Smooth muscle cell (in vitro differentiated cells): Measurements from ENCODE around the gene DGKZ. TPM values are rescaled to one million over a fixed set of nuclear protein-coding genes. Genes with fewer than 3 reads are reported as not detected.
A peak's percentile ranks its signal among the peaks of the same experiment; 100 is the strongest.

ENCODE experiments used
- DNase-seq: peaks from one replicate; lab custom pipeline; 2025; ENCODE audit not compliant: unreplicated experiment; lab: John Stamatoyannopoulos, UW
- H2AFZ ChIP-seq: fragments of 200-600 bp; sonication (generic); 2 replicates; pipeline ENCODE4 v1.6.0; 2016; ENCODE audit warnings: antibody characterized with exemption, low read depth, mild to moderate bottlenecking
- H3F3A ChIP-seq: fragments of 200-600 bp; sonication (generic); 2 replicates; pipeline ENCODE4 v1.6.0; 2017; ENCODE audit warnings: antibody characterized with exemption, low read depth
- H3K27ac ChIP-seq: fragments of 200-600 bp; sonication (generic); 2 replicates; pipeline ENCODE4 v1.5.1; 2016; ENCODE audit warnings: low read depth, mild to moderate bottlenecking
- H3K27me3 ChIP-seq: fragments of 200-600 bp; sonication (generic); 2 replicates; pipeline ENCODE4 v1.6.1; 2016; ENCODE audit warnings: low read depth, mild to moderate bottlenecking
- H3K36me3 ChIP-seq: fragments of 200-600 bp; sonication (generic); 2 replicates; pipeline ENCODE4 v1.5.1; 2016; ENCODE audit warnings: low read depth
- H3K4me1 ChIP-seq: fragments of 200-600 bp; sonication (generic); 2 replicates; pipeline ENCODE4 v1.5.1; 2016; ENCODE audit warnings: low read depth
- H3K4me2 ChIP-seq: fragments of 200-600 bp; sonication (generic); 2 replicates; pipeline ENCODE4 v1.6.0; 2016; ENCODE audit warnings: mild to moderate bottlenecking
- H3K4me3 ChIP-seq: fragments of 200-600 bp; sonication (generic); 2 replicates; pipeline ENCODE4 v1.5.1; 2016; ENCODE audit warnings: mild to moderate bottlenecking
- H3K79me2 ChIP-seq: fragments of 200-600 bp; sonication (generic); 2 replicates; pipeline ENCODE4 v1.6.0; 2016; ENCODE audit warnings: low read depth, mild to moderate bottlenecking
- H3K9ac ChIP-seq: fragments of 200-600 bp; sonication (generic); 2 replicates; pipeline ENCODE4 v1.6.0; 2016; ENCODE audit warnings: low read depth
- H3K9me3 ChIP-seq: fragments of 200-600 bp; sonication (generic); replicated peaks from 2 replicates; pipeline ENCODE4 v1.5.1; 2016; ENCODE audit warnings: low read depth
- H4K20me1 ChIP-seq: fragments of 200-600 bp; sonication (generic); 2 replicates; pipeline ENCODE4 v1.6.0; 2016; ENCODE audit warnings: low read depth
- WGBS: methylation state at CpG from one replicate; pipeline ENCODE4 v1.1.7; 2016; ENCODE audit warnings: low lambda C conversion rate; 5-methylcytosine and 5-hydroxymethylcytosine counted together
- polyA plus RNA-seq: library from polyadenylated mRNA; unstranded; fragments of >200 nt; fragmentation: Nextera tagmentation; extraction: Ambion mirVana; gene quantifications from 2 replicates; pipeline ENCODE4 v1.2.1, GENCODE V29; 2016
- total RNA-seq: library from RNA; depleted of rRNA; stranded (reverse); fragments of >200 nt; gene quantifications from 2 replicates; pipeline ENCODE4 v1.2.3, GENCODE V29; 2014
- TF ChIP-seq, protein P1 (sequence below): fragments of 200-600 bp; sonication (generic); IDR thresholded peaks from 2 replicates; pipeline ENCODE4 v1.5.1; 2017; ENCODE audit warnings: borderline replicate concordance, mild to moderate bottlenecking, antibody characterized with exemption; ENCODE audit not compliant: insufficient read depth, poor library complexity, severe bottlenecking

Gene DGKZ
- total and polyA plus RNA-seq, 2 experiments from 2014 or later, result 30.7 to 42.1 TPM

GRCh38 chr11:46321757-46322156 is 25.5 kb upstream of the DGKZ start:
- no peak overlapping the region for H3K9ac ChIP-seq
- TF ChIP-seq, protein P1, sequence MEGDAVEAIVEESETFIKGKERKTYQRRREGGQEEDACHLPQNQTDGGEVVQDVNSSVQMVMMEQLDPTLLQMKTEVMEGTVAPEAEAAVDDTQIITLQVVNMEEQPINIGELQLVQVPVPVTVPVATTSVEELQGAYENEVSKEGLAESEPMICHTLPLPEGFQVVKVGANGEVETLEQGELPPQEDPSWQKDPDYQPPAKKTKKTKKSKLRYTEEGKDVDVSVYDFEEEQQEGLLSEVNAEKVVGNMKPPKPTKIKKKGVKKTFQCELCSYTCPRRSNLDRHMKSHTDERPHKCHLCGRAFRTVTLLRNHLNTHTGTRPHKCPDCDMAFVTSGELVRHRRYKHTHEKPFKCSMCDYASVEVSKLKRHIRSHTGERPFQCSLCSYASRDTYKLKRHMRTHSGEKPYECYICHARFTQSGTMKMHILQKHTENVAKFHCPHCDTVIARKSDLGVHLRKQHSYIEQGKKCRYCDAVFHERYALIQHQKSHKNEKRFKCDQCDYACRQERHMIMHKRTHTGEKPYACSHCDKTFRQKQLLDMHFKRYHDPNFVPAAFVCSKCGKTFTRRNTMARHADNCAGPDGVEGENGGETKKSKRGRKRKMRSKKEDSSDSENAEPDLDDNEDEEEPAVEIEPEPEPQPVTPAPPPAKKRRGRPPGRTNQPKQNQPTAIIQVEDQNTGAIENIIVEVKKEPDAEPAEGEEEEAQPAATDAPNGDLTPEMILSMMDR, result no peak
- peaks cover 18% of the 10 kb centered on the region for H3K36me3 ChIP-seq
- 84% methylated on average over 2 of the region's 2 CpGs for WGBS
- no peaks in the 10 kb centered on the region for H3K79me2 ChIP-seq
- DNase-seq, result no peak
- peaks cover 21% of the 10 kb centered on the region for H4K20me1 ChIP-seq
- no peak overlapping the region for H2AFZ ChIP-seq
- H3K4me2 ChIP-seq, result no peak overlapping the region
- H3K4me3 ChIP-seq, result no peak overlapping the region
- no peaks in the 10 kb centered on the region for H3K9me3 ChIP-seq
- H3F3A ChIP-seq, result peaks cover 26% of the 10 kb centered on the region
- H3K4me1 ChIP-seq, result no peaks in the 10 kb centered on the region
- no peak overlapping the region for H3K27ac ChIP-seq
- H3K27me3 ChIP-seq, result no peaks in the 10 kb centered on the region

GRCh38 chr11:46322759-46323158 is 24.5 kb upstream of the DGKZ start:
- TF ChIP-seq, protein P1, result peak; percentile 35
- no peaks in the 10 kb centered on the region for H3K27me3 ChIP-seq
- DNase-seq, result no peak
- 88% methylated on average over 6 of the region's 6 CpGs for WGBS
- H3K36me3 ChIP-seq, result peaks cover 18% of the 10 kb centered on the region
- H3K4me1 ChIP-seq, result no peaks in the 10 kb centered on the region
- peaks cover 26% of the 10 kb centered on the region for H3F3A ChIP-seq
- H3K79me2 ChIP-seq, result no peaks in the 10 kb centered on the region
- H3K4me3 ChIP-seq, result no peak overlapping the region
- H3K9ac ChIP-seq, result no peak overlapping the region
- peaks cover 21% of the 10 kb centered on the region for H4K20me1 ChIP-seq
- no peak overlapping the region for H2AFZ ChIP-seq
- H3K27ac ChIP-seq, result no peak overlapping the region
- H3K9me3 ChIP-seq, result no peaks in the 10 kb centered on the region
- H3K4me2 ChIP-seq, result no peak overlapping the region

DNA sequence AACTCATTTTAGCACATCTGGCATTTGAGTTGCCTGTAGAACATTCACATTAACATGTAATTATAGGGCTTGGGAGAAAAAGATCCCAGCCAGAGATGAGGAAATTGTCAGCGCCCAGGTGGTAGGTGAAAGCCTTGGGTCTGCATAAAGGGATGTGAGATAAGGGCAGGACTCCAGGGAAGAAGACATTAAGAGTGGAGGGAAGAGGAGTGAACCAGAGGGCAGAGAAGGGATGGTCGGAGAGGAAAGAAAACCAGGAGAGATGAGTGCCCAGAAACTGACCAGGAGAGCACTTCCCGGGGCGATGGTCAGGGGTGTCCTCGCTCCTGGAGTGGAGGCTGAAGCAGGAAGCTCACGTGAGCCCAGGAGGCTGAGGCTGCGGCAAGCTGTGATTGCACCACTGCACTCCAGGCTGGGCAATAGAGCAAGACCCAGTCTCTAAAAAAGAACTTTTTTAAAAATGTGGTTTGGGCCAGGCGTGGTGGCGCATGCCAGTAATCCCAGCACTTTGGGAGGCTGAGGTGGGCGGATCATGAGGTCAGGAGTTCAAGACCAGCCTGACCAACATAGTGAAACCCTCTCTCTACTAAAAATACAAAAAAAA is 20.3 kb upstream of the DGKZ start:
- 76% methylated on average over 10 of the region's 10 CpGs for WGBS
- Histone ChIP-seq H3K36me3 (no peaks in the 10 kb centered on the region), H3K9ac (no peak overlapping the region), H3K4me1 (peaks cover 12% of the 10 kb centered on the region), H3K9me3 (no peaks in the 10 kb centered on the region), H3K27me3 (no peaks in the 10 kb centered on the region), H3K79me2 (no peaks in the 10 kb centered on the region), H2AFZ (no peak overlapping the region), H3K27ac (no peak overlapping the region), H4K20me1 (no peaks in the 10 kb centered on the region), H3K4me3 (no peak overlapping the region), H3K4me2 (no peak overlapping the region), H3F3A (peaks cover 14% of the 10 kb centered on the region)
- DNase-seq, result no peak
- TF ChIP-seq, protein P1, result no peak

DNA sequence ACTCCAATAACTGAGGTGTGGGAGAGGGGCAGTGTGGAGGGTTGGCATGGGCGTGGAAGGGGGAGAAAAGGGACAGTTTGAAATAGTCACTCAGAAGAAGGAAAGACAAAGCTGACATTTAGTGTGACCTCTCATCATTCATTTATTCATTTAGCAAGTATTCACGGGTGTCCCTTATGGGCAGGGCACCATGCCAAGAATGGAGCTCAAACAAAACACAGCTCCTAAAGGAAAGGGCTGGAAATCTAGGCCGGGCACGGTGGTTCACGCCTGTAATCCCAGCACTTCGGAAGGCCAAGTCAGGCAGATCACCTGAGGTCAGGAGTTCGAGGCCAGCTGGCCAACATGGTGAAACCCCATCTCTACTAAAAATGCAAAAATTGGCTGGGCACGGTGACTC is 19.4 kb upstream of the DGKZ start:
- TF ChIP-seq, protein P1, result no peak
- 93% methylated on average over 8 of the region's 8 CpGs for WGBS
- Histone ChIP-seq H3F3A (peaks cover 8% of the 10 kb centered on the region), H3K36me3 (no peaks in the 10 kb centered on the region), H3K27ac (no peak overlapping the region), H4K20me1 (no peaks in the 10 kb centered on the region), H3K4me1 (peaks cover 19% of the 10 kb centered on the region), H2AFZ (no peak overlapping the region), H3K9me3 (no peaks in the 10 kb centered on the region), H3K4me3 (no peak overlapping the region), H3K79me2 (no peaks in the 10 kb centered on the region), H3K27me3 (peaks cover 4% of the 10 kb centered on the region), H3K4me2 (no peak overlapping the region), H3K9ac (no peak overlapping the region)
- no peak for DNase-seq
